ENCODE results near the gene DRICH1.
"Not testable (repeated sequence)": the region's sequence is repeated elsewhere in the genome, so short reads cannot be mapped to it uniquely, and the experiment has no call there.

Gene DRICH1

GRCh38 chr22:23646526-23646925 is 14.4 kb upstream of the DRICH1 start:
- not testable (repeated sequence) for DNase-seq

DNA sequence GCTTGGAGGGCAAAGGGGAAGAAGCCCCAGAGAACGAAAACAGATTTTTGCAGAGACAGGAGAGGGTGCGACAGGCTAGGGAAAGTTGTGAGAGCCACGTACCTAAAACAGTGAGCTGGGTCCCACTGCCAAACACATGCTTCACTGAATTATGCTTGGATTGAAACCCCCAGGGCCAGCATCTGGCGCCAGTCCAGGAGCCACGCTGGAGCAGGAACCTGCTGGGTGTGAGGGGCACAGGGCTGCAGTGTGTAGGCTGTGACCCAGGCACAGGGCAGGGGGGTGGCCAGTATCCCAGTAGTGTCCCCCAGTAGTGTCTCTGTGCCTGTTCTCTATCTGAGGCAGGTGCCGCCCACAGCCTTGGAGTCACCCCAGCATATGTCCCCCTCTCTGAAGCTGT is 8.1 kb upstream of the DRICH1 start:
- not testable (repeated sequence) for DNase-seq

DNA sequence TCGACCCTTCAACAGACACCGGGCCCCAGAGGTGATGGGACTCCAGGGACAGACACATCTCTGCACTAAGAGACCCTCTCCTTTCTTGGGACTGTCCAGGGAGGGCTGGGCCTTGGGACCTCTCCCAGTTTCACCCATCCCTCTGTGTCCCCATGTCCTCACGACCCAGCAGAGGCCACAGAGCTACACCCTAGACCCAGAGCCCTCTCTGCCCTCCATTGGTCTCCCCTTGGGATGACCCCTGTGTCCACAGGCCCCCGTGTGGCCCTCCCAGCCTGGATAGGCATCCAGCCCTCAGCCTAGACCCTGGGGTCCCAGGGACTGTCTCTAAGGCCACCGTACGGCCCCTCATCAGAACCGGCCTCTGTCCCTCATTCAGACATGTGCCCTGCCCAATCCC is 7.5 kb upstream of the DRICH1 start:
- no peak for DNase-seq

GRCh38 chr22:23638611-23639010 is 6.5 kb upstream of the DRICH1 start:
- no peak for DNase-seq

DNA sequence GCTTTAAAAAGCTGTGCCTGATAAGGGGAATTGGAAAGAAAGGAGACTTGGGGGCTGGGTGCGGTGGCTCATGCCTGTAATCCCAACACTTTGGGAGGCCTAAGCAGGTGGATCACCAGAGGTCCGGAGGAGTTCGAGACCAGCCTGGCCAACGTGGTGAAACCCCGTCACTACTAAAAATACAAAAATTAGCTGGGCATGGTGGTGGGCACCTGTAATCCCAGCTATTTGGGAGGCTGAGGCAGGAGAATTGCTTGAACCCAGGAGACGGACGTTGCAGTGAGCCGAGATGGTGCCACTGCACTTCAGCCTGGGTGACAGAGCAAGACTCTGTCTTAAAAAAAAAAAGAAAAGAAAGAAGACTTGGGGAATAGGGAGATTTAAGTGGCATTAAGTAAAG is 3.2 kb upstream of the DRICH1 start:
- not testable (repeated sequence) for DNase-seq

DNA sequence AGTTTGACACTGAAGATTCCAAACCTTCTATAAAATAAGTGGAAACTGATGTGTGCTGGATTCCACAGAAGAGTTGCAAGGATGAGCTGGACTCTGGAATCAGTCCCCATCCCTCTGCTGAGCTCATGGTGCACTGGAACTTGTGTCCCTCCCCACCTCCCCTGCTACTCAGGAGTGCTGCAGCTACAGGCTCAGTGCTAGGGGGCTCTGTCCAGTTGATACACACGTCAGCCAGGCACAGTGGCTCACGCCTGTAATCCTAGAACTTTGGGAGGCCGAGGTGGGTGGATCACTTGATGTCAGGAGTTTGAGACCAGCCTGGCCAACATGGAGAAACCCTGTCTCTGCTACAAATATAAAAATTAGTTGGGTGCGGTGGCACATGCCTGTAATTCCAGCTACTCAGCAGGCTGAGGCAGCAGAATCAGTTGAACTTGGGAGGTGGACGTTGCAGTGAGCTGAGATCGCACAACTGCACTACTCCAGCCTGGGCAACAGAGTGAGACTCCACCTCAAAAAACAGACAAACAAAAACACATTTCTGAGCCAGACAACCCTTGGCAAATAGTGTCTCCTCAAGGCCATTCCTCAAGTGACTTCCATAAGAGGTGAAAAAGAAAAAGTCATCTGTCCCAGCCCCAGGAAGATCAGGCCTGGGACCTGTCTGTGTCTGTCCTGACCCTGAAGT is 3.9 kb downstream of the DRICH1 start:
- DNase-seq: not testable (repeated sequence)

- DNase-seq: not testable (repeated sequence)
These were observed 4.6 kb downstream of the DRICH1 start for GRCh38 chr22:23627401-23628055.

GRCh38 chr22:23626286-23626975 is 5.7 kb downstream of the DRICH1 start:
- DNase-seq: no peak

DNA sequence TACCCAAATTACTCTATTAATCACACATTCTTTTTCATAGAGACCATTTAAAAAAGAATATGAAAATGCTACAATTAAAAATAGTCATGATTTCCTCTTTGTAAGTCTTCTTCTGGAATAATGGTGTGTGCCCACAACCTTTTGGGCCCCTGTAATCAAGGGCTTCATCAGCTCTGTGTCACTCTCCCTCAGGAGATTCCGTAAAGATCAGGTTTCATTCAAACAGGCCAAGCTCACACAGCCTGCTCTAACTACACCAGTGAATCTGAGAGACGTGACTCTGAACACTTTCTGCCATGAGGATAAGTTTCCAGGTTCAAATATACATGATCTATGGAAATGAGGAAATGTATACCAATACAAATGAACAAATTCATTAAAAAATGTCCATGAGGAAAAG is 9.5 kb downstream of the DRICH1 start:
- DNase-seq: no peak

- DNase-seq: not testable (repeated sequence)
These were observed 10.2 kb downstream of the DRICH1 start for GRCh38 chr22:23621916-23622315.

DNA sequence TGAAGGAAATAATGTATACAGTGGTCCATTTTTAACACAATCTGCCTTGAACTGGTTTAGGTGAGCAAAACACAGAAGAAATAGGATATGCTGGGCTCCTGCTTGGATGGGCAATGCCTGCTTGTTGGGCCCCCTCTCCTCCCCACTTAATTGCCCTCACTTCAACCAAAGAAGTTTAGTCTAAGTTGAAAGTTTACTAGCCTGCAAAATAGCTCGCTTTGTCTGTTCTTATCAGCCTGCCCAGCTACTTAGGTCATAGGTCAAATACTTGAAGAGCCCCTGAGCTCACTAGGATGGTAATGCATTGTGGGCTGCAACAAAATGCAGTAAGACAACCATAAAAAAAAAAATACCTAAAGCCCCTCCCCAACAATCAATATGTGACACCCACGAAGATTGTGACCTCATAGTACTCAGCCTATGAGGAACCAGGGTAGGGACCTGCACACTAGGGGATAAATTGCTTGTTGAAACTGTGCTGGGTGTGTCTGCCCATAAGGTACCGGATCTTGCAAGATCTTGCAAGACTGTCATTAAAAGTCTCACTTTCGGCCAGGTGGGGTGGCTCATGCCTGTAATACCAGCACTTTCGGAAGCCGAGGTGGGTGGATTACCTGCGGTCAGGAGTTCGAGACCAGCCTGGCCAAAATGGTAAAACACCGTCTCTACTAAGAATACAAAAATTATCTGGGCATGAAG is 10.9 kb downstream of the DRICH1 start:
- no peak for DNase-seq

- DNase-seq: no peak
These were observed 18.7 kb downstream of the DRICH1 start for GRCh38 chr22:23613193-23613972.

DNA sequence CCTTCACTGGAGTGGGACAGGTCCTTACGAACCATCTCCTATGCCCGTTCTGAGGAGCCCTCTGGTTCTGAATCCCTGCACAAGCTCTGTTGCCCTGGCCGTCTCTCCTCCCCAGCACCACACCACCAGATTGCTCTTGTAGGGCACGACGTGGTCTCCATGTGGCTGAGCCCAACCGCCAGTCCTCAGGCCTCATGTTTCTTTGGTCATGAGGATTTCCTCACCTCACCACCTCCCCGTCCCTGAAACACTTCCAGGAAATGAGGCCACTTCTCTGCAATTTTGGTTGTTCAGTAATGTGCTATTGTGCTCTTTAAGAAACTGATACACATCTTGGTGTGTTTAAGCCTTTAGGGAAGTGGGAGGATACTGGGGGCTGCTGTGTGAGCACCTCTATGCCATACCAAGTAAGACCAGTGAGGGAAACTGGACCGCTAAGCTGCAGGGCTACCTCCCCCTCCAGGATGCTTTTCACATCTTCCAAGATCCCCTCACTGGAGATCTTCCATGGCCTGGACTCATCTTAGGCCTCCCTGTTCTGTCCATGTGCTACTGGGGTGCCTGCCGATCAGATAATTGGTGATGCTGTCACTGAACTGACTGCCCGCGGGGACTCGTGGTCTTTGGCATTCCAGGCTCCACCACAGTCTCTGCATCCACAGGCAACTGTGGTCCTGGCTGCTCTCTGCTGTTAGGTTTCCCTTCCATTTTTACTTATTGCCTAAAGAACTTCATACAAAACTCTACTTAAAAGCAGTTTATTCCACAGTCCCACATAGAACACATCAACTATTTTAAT is 21.9 kb downstream of the DRICH1 start:
- no peak for DNase-seq

DNA sequence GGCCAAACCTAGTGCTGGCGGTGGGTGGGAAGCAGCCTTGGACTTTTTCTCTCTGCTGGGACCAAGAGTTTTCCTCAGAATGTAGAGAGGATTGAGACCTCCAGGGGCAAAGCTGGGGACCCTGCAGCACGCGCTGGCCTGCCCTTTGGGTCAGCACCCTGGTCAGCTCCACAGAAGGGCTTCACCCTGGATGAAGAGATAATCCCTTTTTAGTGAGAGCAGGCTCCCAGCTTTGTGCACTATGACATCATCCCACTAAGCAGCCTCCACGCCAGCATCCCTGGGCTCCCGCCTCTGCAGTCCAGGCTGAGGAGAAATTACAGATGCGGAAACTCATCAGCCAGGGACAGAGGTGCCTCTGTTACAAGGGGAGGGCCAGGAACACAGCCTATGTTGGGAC is 23.5 kb downstream of the DRICH1 start:
- no peak for DNase-seq

GRCh38 chr22:23606204-23607131 is 25.7 kb downstream of the DRICH1 start:
- no peak for DNase-seq

DNA sequence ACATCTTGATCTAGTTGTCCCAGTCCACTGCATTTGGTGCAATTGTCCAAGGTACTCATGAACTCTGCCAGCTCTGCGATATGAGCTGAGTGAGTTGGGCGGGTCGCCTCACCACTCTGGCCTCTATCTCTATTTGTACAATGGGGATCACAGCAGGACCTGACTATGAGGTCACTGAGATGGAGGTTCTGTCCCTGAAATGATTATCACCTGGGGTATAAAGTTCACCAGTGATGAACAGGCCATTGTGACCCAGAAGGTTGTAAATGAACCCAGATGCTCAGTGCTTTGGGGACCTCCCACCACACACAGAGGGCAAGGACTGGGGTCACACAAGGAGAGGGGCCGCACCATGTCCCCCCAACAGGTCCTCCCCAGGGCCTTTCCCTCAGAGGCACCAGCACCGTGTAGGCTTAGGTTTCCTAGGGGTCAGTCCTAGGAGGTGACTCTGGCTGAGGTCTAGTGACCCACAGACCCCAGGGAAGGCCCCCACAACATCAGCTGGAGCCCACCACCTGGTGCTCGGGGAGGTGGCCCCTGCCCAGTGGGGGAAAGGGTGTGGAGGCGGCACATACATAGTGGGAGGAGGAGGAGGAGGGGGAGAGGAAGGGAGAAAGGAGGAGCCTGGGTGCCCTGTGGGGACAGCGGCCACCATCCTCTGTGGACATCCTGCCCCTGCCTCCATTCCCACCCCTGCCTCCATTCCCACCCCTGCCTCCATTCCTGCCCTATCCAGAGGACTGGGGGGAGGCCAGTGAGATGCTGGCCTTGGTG is 27.0 kb downstream of the DRICH1 start:
- no peak for DNase-seq

- no peak for DNase-seq
These were observed 28.9 kb downstream of the DRICH1 start for GRCh38 chr22:23603266-23603665.

- no peak for DNase-seq
These were observed 33.2 kb downstream of the DRICH1 start for GRCh38 chr22:23598805-23599518.
